GM18520 (cell line): ENCODE data around the gene BBS2.

Source experiments
- ATAC-seq: cut with Tn5 transposase; IDR thresholded peaks from one replicate; pipeline ENCODE4 v1.9.1; 2021; ENCODE audit not compliant: unreplicated experiment

The BBS2 gene

DNA sequence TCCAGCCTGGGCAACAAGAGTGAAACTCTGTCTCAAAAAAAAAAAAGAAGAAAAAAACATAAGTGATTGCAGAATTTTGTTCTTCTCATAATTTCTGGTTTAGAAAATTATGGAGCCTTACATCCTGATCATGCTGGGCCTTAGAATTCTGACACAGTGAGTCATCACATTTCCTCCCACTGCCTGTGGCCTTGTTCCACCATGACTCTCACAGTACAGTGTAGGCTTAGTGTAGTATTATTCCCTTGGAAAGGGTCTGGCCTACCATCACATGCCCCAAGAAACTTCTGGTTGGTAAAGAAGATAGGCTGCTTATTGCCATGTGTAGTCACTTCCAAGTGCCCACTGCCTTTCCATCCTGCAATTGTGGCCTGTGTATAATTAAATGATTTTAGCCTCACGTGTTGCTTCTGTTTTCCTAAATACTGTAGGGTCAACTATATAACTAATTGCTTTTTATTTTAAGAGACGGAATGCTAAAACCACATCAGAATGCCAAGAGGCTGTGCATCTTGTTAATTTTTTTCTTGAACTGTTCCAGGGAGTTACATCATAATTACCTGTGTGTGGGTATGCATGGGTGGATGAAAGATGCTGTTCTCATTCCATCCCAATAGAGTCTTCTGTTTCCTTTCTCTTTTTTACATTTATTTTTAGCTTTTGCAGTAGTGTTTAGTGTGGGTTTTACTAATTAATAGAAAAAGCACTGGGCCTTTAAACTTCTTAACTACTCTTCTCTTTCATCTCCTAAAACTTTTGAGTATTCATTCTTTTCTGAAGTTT, 42.5 kb downstream of the BBS2 start:
- no peak for ATAC-seq

DNA sequence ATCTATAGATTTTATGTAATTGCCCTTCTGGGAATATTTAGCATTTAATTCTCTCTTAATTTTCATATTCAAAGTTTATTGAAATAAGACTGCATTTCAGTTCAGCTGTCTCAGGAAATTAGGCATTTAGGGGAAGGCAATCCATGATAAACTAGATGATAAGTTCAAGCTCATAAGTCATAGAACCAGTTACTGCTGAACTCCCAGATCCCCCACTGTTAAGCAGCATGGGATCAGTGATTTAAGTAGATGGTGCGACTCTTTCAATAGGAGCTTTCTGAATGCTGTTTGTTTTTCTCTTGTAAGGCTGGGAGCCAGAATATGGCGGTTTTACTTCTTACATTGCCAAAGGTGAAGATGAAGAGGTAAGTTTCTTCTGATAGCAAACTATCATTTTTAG, 44.6 kb downstream of the BBS2 start:
- no peak for ATAC-seq

GRCh38 chr16:56470666-56471065, 49.2 kb downstream of the BBS2 start:
- no peak for ATAC-seq

- no peak for ATAC-seq
Measured at GRCh38 chr16:56470232-56470631, 49.6 kb downstream of the BBS2 start.

GRCh38 chr16:56469748-56470147, 50.1 kb downstream of the BBS2 start:
- ATAC-seq, result no peak

DNA sequence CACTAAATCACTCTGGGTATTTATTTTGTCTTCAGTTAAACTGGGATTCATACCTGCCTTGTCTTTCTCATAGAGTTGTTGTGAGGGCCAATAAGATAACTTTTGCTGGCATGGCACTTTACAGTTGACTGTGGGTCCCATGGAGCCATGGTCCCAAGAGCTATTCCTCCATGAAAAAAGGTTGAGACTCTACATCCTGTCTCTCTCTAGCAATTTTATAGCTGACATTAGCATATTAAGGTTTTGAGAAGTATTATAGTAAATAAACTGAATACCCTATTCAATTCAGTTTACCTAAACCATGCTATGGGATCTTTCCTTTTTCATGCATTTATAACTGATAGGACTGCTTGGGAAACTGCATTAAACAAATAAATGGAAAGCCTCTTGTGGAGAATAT, 51.0 kb downstream of the BBS2 start:
- ATAC-seq, result no peak

- ATAC-seq, result no peak
Measured at GRCh38 chr16:56466344-56466743, 53.5 kb downstream of the BBS2 start.

- ATAC-seq, result no peak
Measured at GRCh38 chr16:56463153-56463552, 56.7 kb downstream of the BBS2 start.

GRCh38 chr16:56462064-56462796, 57.6 kb downstream of the BBS2 start:
- no peak for ATAC-seq

DNA sequence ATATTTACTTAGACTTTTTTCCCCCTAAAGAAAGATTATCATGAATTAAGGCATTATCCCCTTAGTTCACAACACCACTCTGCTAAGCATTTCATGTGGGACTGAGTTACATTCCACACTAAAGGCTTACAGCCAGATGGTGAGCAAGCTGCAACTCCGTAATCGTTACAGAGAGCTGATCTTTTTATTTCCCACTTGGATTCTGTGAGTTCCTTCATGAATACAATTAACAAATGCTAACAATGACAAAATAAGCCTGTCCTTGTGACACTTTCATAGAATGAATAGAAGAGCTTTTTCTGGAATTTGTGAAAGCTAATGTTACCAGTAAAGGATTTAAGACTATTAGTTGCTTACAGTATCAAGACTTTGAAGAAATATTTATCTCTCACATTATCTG, 59.7 kb downstream of the BBS2 start:
- no peak for ATAC-seq

DNA sequence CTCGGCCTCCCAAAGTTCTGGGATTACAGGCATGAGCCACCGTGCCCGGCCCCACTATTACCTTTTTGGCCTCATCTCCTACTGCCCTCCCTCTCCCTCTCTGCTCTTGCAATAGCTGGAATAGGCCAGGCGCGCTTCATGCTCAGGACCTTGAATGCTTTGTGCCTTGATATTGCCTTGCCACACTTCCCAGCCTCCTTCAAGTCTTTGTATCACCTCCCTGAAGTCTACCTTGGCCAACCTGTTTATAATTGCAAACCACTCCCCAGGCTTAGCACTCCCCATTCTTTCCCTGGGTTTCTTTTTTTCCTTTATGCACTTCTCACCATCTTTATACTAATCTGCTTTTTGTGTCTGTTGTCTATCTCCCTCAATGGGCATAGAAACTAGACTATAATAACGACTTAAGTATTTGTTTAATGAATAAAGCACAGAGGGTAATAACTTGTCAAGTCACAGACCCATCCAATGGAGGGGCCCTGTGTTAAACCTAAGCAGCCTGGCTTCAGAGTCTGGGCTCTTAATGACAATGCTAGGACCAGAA, 61.8 kb downstream of the BBS2 start:
- ATAC-seq, result no peak

GRCh38 chr16:56451753-56452689, 67.8 kb downstream of the BBS2 start:
- ATAC-seq, result peak; percentile 15

DNA sequence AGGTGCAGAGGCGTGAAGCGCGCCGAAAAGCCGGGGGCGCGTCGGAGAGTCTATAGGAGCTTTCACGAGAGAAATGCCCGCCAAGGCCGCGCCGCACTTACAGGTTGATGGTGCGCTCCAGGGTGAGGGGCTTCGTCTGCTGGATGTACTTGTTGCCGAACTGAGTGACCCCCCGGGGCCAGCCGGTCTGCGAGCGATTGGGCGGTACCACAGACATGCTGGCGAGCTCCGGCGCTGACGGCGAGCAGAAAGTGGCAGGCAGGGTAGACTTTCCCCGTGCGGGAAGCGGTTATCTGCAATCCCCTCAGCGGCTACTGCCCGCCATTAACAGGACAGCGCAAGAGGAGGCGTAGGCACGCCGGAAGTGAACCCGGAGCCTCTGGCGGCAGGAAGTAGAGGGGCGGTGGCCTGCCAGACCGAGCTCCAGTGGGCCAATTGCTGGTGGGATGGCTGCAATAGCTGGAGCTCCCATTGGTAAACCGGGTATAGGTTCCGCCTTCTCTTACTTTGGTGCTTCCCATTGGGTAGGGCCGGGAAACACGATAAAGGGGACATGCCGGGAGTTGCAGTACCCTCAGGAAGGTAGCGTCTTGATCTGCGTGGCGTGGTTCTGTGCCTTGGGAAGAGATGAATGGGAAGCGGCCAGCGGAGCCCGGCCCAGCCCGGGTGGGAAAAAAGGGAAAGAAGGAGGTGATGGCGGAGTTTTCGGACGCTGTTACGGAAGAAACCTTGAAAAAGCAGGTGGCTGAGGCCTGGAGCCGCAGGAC, 68.7 kb downstream of the BBS2 start, which contains the start of the genes NUDT21 and OGFOD1:
Gene NUDT21, minus strand, starts transcription at position 347 of the 767 bp plus-strand sequence. Its CDS starts 130 bp downstream, at position 217.
Gene OGFOD1, plus strand, starts transcription at position 569 of the 767 bp plus-strand sequence. Its CDS starts 59 bp downstream, at position 628.
- ATAC-seq, result peak; percentile 93

DNA sequence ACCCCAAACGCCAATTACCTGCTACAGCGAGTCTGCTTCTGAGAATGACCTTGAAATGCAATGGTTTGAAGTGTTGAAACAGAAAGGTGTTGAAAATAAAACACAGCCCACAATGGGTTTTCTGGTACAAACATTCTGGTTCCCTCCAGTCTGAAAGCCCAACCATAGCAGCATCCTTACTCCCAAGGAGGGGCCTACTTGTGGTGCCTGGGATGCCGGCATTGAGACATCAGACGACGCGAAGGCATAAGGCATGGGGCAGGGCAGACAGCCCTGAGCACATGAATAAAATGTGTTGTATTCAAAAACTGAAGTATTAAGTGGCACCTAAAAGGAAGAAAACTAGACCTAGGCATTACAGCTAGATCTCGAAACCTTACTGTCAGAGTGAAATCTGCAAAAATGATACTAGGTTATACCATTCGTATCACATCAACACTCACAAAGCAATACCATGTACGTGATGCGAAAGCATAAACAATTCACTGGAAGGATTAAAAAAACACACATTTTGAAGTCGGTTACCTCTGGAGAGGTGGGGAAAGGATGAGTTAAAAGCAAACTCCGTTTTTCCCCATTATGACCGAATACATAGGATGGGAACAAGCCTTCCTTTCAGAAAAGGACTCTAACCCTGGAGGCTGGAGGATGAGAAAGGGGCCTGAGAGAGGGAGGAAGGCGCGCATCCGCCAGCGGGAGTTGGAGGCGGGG, 69.4 kb downstream of the BBS2 start:
- ATAC-seq, result no peak

GRCh38 chr16:56448005-56448404, 71.8 kb downstream of the BBS2 start:
- no peak for ATAC-seq

- no peak for ATAC-seq
Measured at GRCh38 chr16:56447286-56447685, 72.5 kb downstream of the BBS2 start.

GRCh38 chr16:56438038-56438437, 81.8 kb downstream of the BBS2 start:
- ATAC-seq, result no peak

- ATAC-seq, result no peak
Measured at GRCh38 chr16:56436258-56436657, 83.6 kb downstream of the BBS2 start.
